Omental fat pad (tissue), 4 donors: Measurements from ENCODE around the gene CCDC93. TPM values are rescaled to one million over a fixed set of nuclear protein-coding genes. Genes with fewer than 3 reads are reported as not detected.

Experiments used
- ATAC-seq: fragments of 150-250 bp; one replicate; pipeline ENCODE4 v1.9.1; 2016; ENCODE audit warnings: mild to moderate bottlenecking, moderate library complexity; ENCODE audit not compliant: low FRiP score
- DNase-seq: peaks from one replicate; pipeline ENCODE4 v3.0.0-alpha.2; 2019; ENCODE audit warnings: low spot score
- CTCF ChIP-seq, 3 donors: fragments of 450-650 bp; IDR thresholded peaks; one replicate each; pipeline ENCODE4 v1.5.1; 2016 to 2017; ENCODE audit warnings: antibody characterized with exemption in 3 of 3, mild to moderate bottlenecking in 3 of 3, moderate library complexity in 2 of 3
- total RNA-seq, 4 donors: library from RNA; depleted of rRNA; stranded (reverse); fragments of >200 nt; gene quantifications; one replicate each; pipeline ENCODE4 v1.1.0, GENCODE V29; 2016

CCDC93 gene
- total RNA-seq, 4 donors from 2014 or later, result 21.4 to 34.8 (median 22.3) TPM

DNA sequence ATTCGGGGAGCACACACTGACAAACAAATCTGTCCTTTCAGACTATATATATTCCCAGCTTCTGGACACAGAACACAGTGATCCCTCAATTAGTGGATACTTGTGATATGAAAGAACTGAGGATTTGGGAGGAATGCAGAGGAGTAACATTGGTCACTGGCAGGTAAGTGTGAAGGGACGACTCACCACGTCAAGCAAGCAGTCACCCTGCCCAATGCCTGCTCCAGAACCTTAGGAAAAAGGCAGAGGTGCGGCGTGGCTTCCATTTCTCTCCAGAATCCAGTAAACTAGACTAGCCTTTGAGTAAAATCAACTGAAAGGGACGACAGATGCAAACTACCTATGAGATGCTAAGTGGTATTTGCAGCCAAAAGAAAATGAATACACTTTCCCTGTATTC lies 1.1 kb downstream of the CCDC93 start:
- no peak for TF ChIP-seq CTCF (IDR thresholded peaks at IDR 0.05)
- ATAC-seq, result no peak
- DNase-seq, result no peak

GRCh38 chr2:118010473-118010872 lies 3.4 kb downstream of the CCDC93 start:
- TF ChIP-seq CTCF (IDR thresholded peaks at IDR 0.05), result no peak
- no peak for DNase-seq
- no peak for ATAC-seq

DNA sequence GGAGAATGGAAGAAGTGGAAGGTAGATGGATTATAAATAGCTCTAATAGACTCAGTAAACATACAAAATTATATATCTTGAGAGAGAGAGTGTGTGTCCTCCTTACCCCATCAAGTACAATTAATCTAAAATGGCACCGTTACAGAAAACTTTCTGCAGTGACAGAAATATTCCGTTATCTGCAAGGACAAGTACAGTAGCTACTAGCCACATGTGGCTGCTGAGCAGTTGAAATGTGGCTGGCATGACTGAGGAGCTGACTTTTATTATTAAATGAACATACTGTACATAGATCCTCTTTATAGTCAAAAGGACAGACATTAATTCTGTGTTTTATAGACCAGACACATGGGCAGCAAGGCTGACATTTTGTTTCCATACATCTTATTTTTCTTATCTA lies 7.0 kb downstream of the CCDC93 start:
- no peak for ATAC-seq

GRCh38 chr2:118006326-118006725 lies 7.5 kb downstream of the CCDC93 start:
- no peak for DNase-seq
- TF ChIP-seq CTCF (IDR thresholded peaks at IDR 0.05), result no peak
- ATAC-seq, result no peak

More for the DNA sequence above, 7.0 kb downstream of the CCDC93 start:
- DNase-seq, result no peak
- no peak for TF ChIP-seq CTCF (IDR thresholded peaks at IDR 0.05)

DNA sequence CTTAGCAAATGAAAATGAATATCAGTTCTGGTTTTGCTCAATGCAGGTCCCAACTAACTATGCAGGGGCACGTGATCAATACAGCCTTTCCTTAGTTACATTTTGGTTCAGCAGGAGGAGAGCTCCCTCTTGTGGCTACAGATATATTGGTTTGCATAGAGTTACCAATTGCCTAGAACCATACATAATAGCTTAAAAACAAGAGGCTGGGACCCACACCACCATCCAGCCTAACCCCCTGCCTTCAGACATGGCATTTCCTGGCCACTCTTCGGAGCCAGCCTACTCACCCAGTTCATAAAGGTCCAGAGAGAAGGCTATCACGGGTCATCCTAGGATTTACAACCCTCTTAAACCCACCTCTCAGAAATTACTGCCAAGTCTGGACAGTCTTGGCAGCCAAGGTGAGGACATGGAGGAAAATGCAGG lies 10.5 kb downstream of the CCDC93 start:
- ATAC-seq (peak; percentile 75), DNase-seq (no peak)
- peak in 1 of 3 donors; percentile 12 for TF ChIP-seq CTCF (IDR thresholded peaks at IDR 0.05)

DNA sequence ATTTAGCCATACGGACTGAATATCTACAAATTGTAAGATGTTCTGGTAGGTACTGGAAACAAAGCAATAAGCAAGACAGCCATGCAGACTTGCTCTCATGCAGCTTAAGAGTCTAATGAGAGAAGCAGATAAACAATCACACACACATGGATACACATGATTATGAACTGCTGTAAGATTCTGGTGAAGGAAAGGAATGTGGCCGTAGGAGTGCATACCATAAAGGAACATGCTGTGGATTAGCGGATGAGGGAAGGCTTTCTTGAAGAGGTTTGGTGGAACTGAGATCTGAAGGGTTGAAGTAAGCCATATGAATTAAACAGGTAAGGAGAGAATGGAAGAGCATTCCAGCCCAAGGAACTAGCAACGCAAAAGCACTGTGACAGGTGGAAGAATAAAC lies 13.8 kb downstream of the CCDC93 start:
- DNase-seq (no peak), ATAC-seq (no peak)
- TF ChIP-seq CTCF (IDR thresholded peaks at IDR 0.05), result no peak

DNA sequence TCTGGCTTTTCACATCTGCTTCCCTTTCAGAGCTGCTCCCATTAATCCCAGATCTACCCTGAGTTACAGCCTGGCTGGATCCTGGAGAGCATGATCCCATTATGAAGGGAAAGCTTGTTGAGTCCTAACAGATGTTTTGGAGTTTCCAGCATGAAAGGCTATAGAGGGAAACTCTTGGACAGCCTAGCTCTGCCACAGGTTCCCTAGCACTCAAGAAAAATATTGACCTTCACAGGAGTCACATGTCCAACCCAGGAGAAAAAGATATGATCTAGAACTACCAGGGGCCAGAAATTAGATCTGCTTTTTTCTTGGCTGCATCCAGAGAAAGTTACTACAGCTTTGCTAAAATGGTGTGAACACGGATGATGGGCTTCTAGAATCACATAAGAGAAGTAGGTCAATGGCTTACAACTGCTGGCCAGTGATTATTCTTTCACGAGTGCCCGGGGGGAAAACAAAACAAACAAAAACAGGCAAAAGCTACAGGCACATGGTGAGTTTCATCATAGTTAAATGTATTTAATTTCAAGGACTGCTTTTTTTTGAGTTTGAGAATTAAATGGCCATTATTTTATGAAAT lies 15.9 kb downstream of the CCDC93 start:
- DNase-seq (no peak), ATAC-seq (no peak)
- TF ChIP-seq CTCF (IDR thresholded peaks at IDR 0.05), result no peak
